ENCODE data around the gene ZFYVE21. TPM values are rescaled to one million over a fixed set of nuclear protein-coding genes. Genes with fewer than 3 reads are reported as not detected.

ZFYVE21 gene
- polyA plus RNA-seq, 3 donors = 50.5 to 57.5 (median 55.3) TPM

DNA sequence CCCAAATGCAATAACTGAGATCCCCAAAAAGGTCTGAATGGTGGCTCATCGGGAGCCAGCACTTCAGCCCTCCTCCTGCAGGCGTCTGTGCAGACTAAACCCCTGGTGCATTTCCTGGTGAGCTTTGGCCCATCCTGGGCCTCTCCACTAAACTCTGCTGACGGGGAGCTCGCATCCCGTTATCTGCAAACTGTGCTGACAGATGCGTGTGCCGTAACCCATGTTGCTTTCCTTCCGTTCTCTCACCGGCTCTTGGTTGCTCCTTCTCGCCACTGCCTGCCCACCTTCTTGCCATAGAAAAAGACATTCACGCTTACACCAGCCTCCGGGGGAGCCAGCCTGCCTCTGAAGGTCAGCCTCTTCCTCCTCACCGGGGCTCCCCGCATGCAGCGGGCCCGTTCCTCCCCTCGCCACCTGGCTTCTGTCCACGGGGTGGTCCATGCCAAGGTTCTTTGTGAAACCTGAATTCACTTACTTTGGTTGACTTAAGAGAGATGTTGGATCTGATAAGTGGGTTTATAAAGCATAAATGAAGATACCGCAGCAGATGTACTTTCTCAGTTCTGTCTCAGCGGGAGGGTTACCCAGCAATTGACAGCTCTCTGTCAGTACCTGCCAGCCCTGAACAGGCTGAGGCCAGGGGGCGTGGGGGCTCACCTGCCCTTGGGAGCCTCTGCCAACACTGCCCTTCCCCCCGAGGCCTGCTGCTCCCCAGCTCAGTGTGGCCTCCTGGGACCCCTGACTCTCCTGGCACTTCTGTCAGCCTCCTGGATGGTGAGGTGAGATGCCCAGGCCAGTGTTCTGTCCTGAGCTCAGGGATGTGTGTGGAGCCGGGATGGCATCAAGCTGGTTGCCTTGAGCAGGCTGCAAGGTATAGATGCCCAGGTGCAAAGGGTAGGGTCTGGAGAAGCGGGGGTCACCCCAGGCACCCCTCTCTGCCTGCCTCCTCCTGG lies 14.2 kb downstream of the ZFYVE21 start:
- no peak for DNase-seq (ENCODE audit: extremely low read depth in 1 of 11, low read depth in 9 of 11, low spot score in 4 of 11)

DNA sequence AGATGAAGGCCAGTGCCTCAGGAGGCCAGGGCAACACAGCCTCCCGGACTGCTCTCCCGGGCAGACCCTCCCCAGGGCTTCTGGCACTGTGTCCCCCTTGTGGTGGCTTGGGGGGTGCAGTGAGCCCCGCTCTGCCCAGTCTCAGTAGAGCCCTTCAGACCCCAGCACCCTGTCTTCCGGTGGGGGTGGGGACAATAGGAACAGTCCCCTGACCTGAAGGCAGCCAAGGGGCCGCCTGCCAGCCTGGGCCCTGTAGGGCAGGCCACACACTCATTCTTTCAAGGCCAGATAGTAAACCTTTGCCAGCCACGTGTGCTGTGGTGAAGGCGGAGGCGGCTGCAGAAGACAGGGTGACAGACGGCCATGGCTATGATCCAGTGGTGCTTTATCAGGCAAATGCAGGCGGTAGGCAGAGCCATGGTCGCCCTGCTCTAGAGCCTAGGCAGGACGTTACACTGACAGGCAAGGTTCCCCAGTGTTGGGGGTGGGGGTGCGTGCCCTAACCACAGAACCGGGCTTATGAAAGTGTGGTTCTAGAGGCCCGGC lies 15.0 kb downstream of the ZFYVE21 start:
- DNase-seq (ENCODE audit: extremely low read depth in 1 of 11, low read depth in 9 of 11, low spot score in 4 of 11) = no peak

DNA sequence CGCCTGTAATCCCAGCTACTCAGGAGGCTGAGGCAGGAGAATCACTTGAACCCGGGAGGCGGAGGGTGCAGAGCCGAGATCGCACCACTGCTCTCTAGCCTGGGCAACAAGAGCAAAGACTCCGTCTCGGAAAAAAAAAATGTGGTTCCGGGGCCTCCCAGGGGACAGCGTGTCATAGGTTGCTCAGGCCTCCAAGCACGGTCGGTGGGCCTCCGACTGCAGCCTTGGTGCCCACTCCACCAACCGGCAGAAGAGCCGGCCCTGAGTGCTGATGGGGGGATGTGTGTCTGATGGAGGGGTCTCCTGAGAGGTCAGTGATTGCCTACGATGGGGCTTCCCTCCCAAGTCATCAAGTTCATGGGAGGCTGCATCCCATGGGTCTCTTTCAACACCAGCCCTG lies 15.9 kb downstream of the ZFYVE21 start:
- no peak for DNase-seq (ENCODE audit: extremely low read depth in 1 of 11, low read depth in 9 of 11, low spot score in 4 of 11)

DNA sequence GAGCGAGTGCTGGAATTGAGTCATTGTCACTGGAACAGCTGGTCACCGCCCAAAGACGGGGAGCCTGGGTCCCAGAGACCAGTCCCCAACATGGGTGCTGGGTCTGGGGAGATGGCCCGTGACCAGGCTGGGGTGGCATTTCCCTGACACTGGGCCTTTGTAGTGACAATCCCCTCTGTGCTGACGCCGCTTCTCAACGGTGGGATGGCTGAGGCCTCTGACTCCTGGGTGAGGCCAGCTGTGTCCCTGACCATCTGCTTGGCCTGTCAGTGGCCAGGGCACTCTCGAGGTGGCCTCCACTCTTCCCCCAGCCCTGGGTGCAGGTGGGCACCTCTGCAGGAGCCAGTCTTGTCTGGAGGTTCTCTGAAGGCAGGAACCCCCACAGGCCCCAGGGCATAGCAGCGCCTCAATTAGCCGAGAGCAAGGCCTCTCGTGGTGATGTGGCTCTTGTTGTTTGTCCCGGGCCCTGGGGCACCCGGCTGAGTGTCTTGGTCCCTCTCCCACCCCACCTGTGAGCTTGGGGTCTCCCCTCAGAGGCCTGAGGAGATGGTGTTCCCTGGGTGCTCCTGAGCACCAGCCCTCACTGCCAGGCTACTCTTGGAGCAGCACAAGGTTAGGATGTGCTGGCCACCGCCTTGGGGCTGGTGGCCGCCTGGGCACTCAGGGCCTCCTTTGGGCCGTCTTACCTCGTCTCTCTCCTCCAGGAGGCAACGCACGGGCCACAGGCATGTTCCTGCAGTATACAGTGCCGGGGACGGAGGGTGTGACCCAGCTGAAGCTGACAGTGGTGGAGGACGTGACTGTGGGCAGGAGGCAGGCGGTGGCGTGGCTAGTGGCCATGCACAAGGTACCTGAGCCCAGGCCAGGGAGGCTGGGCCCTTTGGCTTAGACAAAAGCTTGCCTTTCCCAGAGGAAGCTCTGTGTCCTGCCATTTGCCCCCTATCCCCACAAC lies 16.6 kb downstream of the ZFYVE21 start:
- DNase-seq (ENCODE audit: extremely low read depth in 1 of 11, low read depth in 9 of 11, low spot score in 4 of 11) = no peak

DNA sequence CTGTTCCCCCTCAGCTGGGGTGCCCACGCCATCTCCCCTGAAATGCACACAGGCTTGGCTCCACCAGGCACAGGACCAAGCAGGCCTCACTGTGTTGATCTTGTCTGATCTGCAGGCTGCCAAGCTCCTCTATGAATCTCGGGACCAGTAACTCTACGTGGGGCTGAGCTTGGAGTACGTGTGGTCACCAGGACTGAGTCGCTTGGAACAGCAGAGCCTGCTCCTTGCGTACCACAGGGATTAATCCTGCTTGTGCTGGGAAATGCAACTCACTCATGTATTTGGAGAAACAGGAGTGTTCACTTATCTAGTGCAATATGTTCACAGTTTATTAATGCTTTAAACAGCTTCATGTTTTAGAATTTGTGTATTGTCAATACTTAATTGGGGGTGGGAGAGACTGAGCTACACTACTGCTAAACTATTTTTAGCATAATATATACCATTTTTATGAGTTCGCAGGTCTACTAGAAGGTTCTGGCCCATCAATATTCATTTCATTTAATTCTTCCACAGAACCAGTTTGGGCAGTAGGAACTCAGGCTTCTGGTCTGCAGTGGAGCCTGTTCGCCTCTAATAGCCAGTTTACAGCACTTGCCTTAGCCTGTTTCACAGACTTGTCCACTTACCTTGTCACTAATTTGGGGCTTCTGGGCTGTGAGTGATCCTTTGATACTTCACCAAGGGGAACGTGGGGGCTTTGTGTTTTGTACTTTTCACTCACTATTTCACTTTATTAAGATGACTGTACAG lies 17.4 kb downstream of the ZFYVE21 start:
- DNase-seq (ENCODE audit: extremely low read depth in 1 of 11, low read depth in 9 of 11, low spot score in 4 of 11) = no peak

DNA sequence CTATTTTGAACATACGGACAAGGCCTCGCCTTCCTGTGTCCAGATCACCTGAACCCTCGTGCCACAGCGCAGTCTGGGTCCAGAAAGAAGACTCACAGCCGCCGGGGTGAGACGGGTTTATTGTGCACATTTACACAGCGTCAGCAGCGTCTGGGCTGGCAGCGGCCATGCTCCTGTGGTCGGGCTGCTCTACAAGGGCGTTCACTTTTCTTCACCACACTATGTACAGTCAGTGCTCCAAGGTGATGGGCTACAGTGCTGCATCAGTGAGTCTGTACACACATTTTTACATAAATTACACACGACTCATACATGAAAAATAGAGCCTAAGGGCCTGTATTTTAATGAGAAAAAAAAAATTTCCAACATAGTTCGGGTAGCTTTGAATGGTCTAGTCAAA lies 18.0 kb downstream of the ZFYVE21 start:
- DNase-seq (ENCODE audit: extremely low read depth in 1 of 11, low read depth in 9 of 11, low spot score in 4 of 11) = no peak

DNA sequence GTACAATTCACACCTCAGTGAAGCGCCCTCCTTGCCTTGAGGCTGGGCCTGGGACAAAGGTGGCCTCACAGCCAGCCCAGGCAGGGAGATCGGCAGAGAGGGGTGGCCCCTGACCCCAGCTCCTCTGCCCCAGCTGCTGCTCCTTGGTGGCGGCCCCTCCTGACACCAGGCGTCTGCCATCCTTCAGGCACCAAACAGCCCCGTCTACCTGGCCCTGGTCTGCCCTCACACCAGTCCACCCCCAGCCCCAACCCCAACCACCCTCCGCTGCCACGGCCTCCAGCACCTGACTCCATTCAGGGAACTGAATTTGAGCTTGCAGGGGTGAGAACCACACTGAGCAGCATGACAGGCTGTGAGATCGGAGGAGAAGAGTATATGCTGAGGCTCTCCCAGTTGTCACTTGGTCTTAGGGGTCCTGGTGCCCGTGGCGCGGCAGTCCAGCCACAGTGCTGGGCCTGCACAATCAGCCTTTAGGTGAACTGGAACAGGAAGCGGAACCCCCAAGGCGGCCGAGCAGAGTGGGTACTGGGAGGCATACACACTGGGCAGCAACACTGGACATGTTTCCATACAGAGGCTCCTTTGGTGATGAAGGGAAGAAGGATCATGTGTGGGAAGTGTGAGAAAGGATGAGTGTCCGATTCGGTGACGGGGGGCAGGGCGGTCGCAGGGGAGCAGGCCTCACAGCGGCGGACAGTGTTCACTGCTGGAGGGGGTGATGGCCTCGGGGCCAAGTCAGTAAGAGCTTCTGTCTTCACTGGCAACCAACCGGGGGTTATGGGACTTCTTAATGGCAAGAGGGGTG lies 18.7 kb downstream of the ZFYVE21 start:
- no peak for DNase-seq (ENCODE audit: extremely low read depth in 1 of 11, low read depth in 9 of 11, low spot score in 4 of 11)

DNA sequence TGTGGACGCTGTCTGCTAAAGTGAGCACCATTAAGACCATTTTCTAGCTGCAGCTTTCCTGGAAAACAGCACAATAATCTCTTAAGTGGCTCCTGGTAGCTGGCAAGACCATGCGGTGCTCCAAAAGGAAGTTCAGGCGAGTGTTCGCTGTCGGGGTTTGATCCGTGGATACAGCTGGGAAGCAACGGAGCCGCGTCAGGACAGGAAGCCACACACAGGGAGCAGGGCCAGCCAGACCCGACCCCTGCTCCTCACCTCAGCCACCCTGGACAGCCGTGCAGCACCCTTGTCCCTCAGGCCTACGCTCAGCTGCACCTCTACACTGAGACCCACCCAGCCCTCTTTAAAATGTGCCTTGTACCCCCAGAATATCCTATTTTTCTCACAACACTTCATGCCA lies 19.4 kb downstream of the ZFYVE21 start:
- no peak for DNase-seq (ENCODE audit: extremely low read depth in 1 of 11, low read depth in 9 of 11, low spot score in 4 of 11)

DNA sequence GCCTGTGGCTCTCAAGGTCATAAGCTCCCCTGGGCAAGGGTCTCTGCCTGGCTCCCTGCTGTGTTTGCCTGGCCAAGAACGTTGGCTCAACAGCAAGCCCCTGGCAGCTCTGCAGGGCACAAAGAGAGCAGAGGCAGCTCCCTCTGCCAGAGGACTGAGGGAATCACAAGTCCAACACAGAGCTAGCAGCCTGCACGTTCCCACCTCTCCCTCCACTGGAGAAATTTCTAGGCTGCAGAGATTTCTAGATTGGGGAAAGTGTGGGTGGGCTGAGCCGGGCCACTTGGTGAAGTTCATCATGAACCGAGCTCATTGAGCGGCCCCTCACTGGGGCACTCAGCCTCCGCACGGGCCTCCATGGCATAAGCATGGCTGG lies 19.8 kb downstream of the ZFYVE21 start:
- DNase-seq (ENCODE audit: extremely low read depth in 1 of 11, low read depth in 9 of 11, low spot score in 4 of 11) = no peak

DNA sequence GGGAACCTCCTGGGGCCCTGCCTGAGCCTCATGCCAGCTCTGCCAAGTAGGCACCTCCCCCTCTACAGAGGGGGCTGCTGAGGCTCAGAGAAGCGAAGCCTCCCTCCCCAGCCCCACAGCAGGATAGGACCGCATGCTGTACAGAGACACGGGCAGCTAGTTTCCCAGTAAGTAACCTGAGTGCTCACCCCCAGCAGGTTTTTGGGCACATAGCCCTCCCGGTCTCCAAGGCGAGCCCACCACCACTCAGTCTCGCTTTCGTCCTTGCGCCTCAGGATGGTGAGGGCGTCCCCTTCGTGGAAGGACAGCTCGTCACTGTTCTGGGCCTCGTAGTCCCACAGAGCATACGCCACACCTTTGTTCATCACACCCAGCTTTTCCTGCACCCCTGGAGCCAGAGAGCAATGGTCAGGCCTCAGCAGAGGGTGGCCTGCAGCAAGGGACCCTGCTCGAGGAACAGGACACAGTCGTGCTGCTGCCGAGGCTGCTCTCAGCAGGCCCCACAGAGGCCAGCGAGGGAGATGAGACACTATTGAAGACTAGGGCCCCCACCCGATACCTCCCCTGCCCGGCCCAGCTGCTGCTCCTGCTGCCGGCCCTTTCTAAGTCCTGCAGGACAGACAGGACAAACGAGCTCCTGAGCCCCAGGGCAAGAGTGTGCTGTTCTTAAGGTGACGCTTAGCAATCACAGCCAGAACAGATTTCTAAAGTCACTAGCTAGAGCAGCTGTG lies 20.4 kb downstream of the ZFYVE21 start:
- DNase-seq (ENCODE audit: extremely low read depth in 1 of 11, low read depth in 9 of 11, low spot score in 4 of 11) = no peak

DNA sequence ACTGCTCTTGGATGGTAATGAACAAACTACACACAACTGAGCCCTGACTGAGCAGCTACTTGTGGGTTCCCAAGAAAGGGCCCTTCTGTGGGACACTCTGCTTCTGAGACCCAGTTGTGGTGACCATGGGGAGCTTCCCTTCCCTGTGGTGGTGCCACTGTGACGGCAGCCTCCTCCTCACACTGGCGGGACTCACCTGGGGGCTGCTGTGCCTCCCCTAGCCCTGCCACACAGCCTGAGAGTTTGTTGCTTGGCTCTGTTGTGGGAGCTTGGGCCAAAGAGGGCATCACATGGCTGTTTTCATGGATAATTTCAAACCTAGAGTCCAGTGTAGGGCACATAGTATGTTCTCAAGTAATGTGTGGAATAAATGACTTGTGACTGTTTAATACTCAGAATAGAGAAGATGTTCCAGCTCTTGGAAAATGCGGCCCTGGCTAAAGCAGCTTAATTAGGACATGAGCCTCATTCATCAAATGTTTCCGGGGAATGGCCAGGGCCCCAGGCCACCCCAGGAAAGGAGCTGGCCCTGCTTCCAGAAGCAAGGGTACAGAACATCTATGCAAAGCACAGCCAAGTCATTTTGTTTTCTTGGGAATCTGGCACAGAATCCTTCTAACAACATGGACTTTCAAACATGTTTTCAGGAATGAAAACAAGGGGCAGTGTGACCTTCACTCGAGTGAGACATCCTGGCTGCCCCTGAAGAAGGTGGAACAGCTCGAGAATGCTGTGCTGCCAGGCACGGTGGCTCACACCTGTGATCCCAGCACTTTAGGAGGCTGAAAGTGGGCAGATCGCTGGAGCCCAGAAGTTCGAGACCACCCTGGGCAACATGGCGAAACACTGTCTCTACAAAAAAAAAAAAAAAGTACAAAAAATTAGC lies 21.2 kb downstream of the ZFYVE21 start:
- no peak for DNase-seq (ENCODE audit: extremely low read depth in 1 of 11, low read depth in 9 of 11, low spot score in 4 of 11)

DNA sequence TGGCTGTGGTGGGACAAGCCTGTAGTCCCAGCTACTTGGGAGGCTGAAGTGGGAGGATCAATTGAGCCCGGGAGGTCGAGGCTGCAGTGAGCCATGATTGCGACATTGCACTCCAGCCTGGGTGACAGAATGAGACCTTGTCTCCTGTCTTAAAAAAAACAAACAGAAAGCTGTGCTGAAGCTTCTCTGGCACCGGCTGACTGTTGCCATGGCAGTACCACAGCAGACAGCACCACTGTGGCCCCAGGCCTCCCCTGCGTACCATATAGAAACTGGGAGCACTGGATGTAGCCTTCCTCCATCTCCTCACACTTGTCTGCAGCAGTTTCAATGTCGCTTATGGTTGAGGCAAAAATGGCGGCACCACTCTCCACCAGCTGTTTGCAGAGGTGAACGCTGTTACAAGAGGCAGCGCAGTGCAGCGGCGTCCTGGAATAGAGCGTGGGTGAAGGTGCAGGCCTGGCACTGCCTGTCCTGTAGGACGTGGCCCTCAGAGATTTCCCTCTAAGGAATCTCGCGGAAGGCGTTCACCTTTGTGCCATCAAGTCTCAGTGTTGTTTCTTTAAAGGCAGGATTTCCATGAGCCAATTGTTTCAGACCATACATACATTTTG lies 21.9 kb downstream of the ZFYVE21 start:
- no peak for DNase-seq (ENCODE audit: extremely low read depth in 1 of 11, low read depth in 9 of 11, low spot score in 4 of 11)

DNA sequence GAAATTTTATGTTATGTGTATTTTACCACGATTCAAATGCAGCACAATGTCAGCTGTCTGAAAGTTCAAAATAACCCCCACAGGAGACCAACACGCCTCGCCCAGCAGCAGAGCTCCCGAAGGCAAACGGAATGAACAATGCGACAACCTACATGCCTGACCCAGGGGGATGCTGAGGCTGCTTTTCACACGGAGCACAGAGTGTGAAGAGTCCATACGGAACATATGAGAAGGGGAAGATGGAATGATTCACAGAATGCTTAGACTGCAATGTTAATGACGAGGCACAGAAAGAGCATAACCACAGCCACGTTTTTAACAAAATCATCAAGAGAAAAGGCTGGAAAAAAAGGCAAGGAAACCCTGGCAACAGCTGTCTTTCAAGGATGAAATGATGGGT lies 22.6 kb downstream of the ZFYVE21 start:
- no peak for DNase-seq (ENCODE audit: extremely low read depth in 1 of 11, low read depth in 9 of 11, low spot score in 4 of 11)

DNA sequence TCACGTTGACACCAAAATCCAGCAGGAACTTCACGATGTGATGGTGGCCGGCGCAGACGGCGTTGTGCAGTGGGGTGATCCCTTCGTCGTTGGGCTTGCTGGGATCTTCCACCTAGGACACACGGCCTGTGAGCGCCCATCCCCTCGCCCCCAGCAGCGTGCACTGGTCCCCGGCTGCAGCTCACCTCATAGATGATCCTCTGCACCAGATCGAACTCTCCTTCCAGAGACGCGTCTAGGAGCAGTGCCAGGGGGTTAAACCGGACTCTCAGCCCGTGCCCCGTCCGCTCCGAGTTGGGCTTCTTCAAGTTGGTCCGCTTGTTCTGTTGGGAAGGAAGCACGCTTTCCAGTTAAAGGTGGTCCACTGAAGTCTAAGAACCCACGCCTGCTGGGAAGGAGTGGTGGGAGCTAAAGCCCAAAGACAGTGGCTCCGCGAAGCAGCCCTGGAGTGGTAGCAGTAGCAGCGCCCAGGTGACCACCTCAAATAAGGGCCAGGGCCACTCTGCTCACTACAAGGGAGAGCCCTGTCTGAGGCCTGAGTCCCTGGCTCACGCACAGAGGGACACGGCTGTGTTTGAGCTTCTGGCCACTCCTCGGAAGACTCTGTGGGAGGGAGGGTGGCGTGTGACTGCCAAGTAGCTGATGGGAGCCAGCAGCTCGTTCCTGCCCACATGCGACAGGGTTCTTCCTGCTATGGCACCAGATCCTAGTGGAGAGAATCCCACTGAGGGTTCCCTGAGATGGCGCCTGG lies 23.3 kb downstream of the ZFYVE21 start:
- no peak for DNase-seq (ENCODE audit: extremely low read depth in 1 of 11, low read depth in 9 of 11, low spot score in 4 of 11)

DNA sequence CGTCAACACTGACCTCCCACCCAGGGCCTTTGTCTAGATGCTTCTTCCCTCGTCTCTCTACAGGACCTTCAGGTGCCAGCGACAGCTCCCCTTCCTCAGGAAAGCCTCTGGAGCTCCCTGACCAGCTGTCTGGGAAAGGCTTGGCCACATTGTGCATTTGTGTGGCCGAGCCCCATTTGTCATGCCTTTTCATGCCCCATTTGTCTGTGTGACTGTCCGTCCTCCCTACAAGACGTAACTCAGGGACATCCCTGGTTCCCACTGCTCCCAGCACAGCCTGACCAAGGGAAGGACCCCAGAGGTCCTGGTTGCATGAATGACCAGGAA lies 23.8 kb downstream of the ZFYVE21 start:
- DNase-seq (ENCODE audit: extremely low read depth in 1 of 11, low read depth in 9 of 11, low spot score in 4 of 11) = no peak
